Measurements from ENCODE around the gene RDX. TPM values are rescaled to one million over a fixed set of nuclear protein-coding genes. Genes with fewer than 3 reads are reported as not detected.

RDX gene
- total and polyA plus RNA-seq, 2 donors (not counting 1 experiment from before 2014, with no cell fraction given): 52.7 to 93.1 TPM

DNA sequence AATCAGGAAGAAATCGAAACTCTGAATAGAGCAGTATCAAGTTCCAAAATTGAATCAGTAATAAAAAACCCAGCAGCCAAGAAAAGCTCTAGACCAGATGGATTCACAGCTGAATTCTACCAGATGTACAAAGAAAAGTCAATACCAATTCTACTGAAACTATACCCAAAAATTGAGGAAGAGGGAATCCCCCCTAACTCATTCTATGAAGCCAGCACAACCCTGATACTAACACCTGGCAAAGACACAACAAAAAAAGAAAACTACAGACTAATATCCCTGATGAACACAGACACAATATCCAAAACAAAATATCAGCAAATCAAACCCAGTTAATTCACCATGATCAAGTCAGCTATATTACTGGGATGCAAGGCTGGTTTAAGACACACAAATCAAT lies 105.5 kb downstream of the RDX start:
- Histone ChIP-seq H3K36me3 (ENCODE audit: control insufficient read depth, insufficient read depth, low read length) (no peaks in the 10 kb centered on the region), H3K27me3 (ENCODE audit: control insufficient read depth, insufficient read depth, low read length) (no peaks in the 10 kb centered on the region), H3K4me1 (ENCODE audit: control insufficient read depth, extremely low read depth, insufficient read depth, low read length) (peaks cover 9% of the 10 kb centered on the region), H4K20me1 (ENCODE audit: control insufficient read depth, extremely low read depth, insufficient read depth, low read length) (no peaks in the 10 kb centered on the region), H3K4me3 (replicated peaks in 1 of 4; ENCODE audit: control extremely low read depth in 1 of 4, insufficient read depth in 1 of 4, low read depth in 3 of 4, low read length in 4 of 4) (no peak overlapping the region), H3K27ac (ENCODE audit: insufficient read depth, low read length) (no peak overlapping the region), H3K79me2 (ENCODE audit: control insufficient read depth, insufficient read depth, low read length) (no peaks in the 10 kb centered on the region), H3K9ac (ENCODE audit: insufficient read depth, low read length) (no peak overlapping the region), H2AFZ (ENCODE audit: low read length) (no peak overlapping the region), H3K4me2 (ENCODE audit: extremely low read depth, insufficient read depth, low read length) (no peak overlapping the region), H3K9me3 (ENCODE audit: control insufficient read depth, insufficient read depth, low read depth, low read length) (no peaks in the 10 kb centered on the region)
- TF ChIP-seq EZH2 (IDR thresholded peaks at IDR 0.05; ENCODE audit: low read length, missing control alignments): no peak
- TF ChIP-seq, protein P1, sequence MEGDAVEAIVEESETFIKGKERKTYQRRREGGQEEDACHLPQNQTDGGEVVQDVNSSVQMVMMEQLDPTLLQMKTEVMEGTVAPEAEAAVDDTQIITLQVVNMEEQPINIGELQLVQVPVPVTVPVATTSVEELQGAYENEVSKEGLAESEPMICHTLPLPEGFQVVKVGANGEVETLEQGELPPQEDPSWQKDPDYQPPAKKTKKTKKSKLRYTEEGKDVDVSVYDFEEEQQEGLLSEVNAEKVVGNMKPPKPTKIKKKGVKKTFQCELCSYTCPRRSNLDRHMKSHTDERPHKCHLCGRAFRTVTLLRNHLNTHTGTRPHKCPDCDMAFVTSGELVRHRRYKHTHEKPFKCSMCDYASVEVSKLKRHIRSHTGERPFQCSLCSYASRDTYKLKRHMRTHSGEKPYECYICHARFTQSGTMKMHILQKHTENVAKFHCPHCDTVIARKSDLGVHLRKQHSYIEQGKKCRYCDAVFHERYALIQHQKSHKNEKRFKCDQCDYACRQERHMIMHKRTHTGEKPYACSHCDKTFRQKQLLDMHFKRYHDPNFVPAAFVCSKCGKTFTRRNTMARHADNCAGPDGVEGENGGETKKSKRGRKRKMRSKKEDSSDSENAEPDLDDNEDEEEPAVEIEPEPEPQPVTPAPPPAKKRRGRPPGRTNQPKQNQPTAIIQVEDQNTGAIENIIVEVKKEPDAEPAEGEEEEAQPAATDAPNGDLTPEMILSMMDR (conservative IDR thresholded peaks at IDR 0.05 in 1 of 2, IDR thresholded peaks at IDR 0.05 in 1 of 2; ENCODE audit: low read depth in 1 of 2, low read length in 2 of 2): no peak
- DNase-seq (ENCODE audit: low read depth in 2 of 2): no peak

DNA sequence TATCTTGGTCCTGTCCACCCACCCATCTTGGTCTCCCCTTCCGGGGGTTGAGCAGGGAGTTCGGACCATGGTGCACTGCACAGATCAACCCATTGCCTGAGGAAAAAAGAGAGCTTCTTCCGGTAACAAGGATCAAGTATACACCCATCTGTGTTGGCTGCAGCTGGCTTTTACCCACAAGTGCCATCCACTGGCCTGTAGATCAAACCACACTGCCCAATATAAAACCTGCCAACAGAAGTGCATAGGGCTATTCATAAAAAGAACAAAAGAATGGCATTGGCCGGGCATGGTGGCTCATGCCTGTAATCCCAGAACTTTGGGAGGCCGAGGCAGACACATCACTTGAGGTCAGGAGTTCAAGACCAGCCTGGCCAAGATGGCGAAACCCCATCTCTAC lies 108.7 kb downstream of the RDX start:
- Histone ChIP-seq H3K4me1 (ENCODE audit: control insufficient read depth, extremely low read depth, insufficient read depth, low read length) (peaks cover 4% of the 10 kb centered on the region), H3K79me2 (ENCODE audit: control insufficient read depth, insufficient read depth, low read length) (no peaks in the 10 kb centered on the region), H3K27me3 (ENCODE audit: control insufficient read depth, insufficient read depth, low read length) (no peaks in the 10 kb centered on the region), H3K36me3 (ENCODE audit: control insufficient read depth, insufficient read depth, low read length) (no peaks in the 10 kb centered on the region), H3K27ac (ENCODE audit: insufficient read depth, low read length) (no peak overlapping the region), H3K9me3 (ENCODE audit: control insufficient read depth, insufficient read depth, low read depth, low read length) (no peaks in the 10 kb centered on the region), H3K4me2 (ENCODE audit: extremely low read depth, insufficient read depth, low read length) (no peak overlapping the region), H3K4me3 (replicated peaks in 1 of 4; ENCODE audit: control extremely low read depth in 1 of 4, insufficient read depth in 1 of 4, low read depth in 3 of 4, low read length in 4 of 4) (no peak overlapping the region), H4K20me1 (ENCODE audit: control insufficient read depth, extremely low read depth, insufficient read depth, low read length) (no peaks in the 10 kb centered on the region), H2AFZ (ENCODE audit: low read length) (no peak overlapping the region), H3K9ac (ENCODE audit: insufficient read depth, low read length) (no peak overlapping the region)
- DNase-seq (ENCODE audit: low read depth in 2 of 2): no peak
- TF ChIP-seq, protein P1 (conservative IDR thresholded peaks at IDR 0.05 in 1 of 2, IDR thresholded peaks at IDR 0.05 in 1 of 2; ENCODE audit: low read depth in 1 of 2, low read length in 2 of 2): no peak
- TF ChIP-seq EZH2 (IDR thresholded peaks at IDR 0.05; ENCODE audit: low read length, missing control alignments): no peak

- no peaks in the 10 kb centered on the region for H4K20me1 ChIP-seq (ENCODE audit: control insufficient read depth, extremely low read depth, insufficient read depth, low read length)
- TF ChIP-seq, protein P1 (conservative IDR thresholded peaks at IDR 0.05 in 1 of 2, IDR thresholded peaks at IDR 0.05 in 1 of 2; ENCODE audit: low read depth in 1 of 2, low read length in 2 of 2): no peak
- TF ChIP-seq EZH2 (IDR thresholded peaks at IDR 0.05; ENCODE audit: low read length, missing control alignments): no peak
- H3K4me3 ChIP-seq (replicated peaks in 1 of 4; ENCODE audit: control extremely low read depth in 1 of 4, insufficient read depth in 1 of 4, low read depth in 3 of 4, low read length in 4 of 4): no peak overlapping the region
- no peak overlapping the region for H2AFZ ChIP-seq (ENCODE audit: low read length)
- H3K4me2 ChIP-seq (ENCODE audit: extremely low read depth, insufficient read depth, low read length): no peak overlapping the region
- DNase-seq (ENCODE audit: low read depth in 2 of 2): no peak
- no peaks in the 10 kb centered on the region for H3K79me2 ChIP-seq (ENCODE audit: control insufficient read depth, insufficient read depth, low read length)
- H3K9ac ChIP-seq (ENCODE audit: insufficient read depth, low read length): no peak overlapping the region
- no peak overlapping the region for H3K27ac ChIP-seq (ENCODE audit: insufficient read depth, low read length)
- peaks cover 4% of the 10 kb centered on the region for H3K4me1 ChIP-seq (ENCODE audit: control insufficient read depth, extremely low read depth, insufficient read depth, low read length)
- H3K9me3 ChIP-seq (ENCODE audit: control insufficient read depth, insufficient read depth, low read depth, low read length): no peaks in the 10 kb centered on the region
- H3K36me3 ChIP-seq (ENCODE audit: control insufficient read depth, insufficient read depth, low read length): no peaks in the 10 kb centered on the region
- H3K27me3 ChIP-seq (ENCODE audit: control insufficient read depth, insufficient read depth, low read length): no peaks in the 10 kb centered on the region
Measured at GRCh38 chr11:110186867-110187266, 109.5 kb downstream of the RDX start.

Data from fibroblast of lung (primary cell).